ENCODE measurements around the gene NEK1.

Gene NEK1

GRCh38 chr4:169410839-169411770, 201.3 kb downstream of the NEK1 start:
- Histone ChIP-seq H3K27me3 (ENCODE audit: low read depth, low read length) (no peaks in the 10 kb centered on the region), H3K9me3 (ENCODE audit: control insufficient read depth in 1 of 2, low read length in 2 of 2) (no peaks in the 10 kb centered on the region), H3K4me1 (ENCODE audit: control insufficient read depth in 1 of 2, insufficient read depth in 2 of 2, low read length in 2 of 2) (no peaks in the 10 kb centered on the region), H3K4me3 (ENCODE audit: low read depth in 1 of 2, low read length in 2 of 2) (no peak overlapping the region), H3K36me3 (ENCODE audit: control insufficient read depth in 1 of 2, insufficient read depth in 2 of 2, low read length in 2 of 2) (no peaks in the 10 kb centered on the region), H3K27ac (ENCODE audit: low read length) (no peak overlapping the region)

- Histone ChIP-seq H3K36me3 (ENCODE audit: control insufficient read depth in 1 of 2, insufficient read depth in 2 of 2, low read length in 2 of 2) (no peaks in the 10 kb centered on the region), H3K27ac (ENCODE audit: low read length) (no peak overlapping the region), H3K27me3 (ENCODE audit: low read depth, low read length) (no peaks in the 10 kb centered on the region), H3K9me3 (ENCODE audit: control insufficient read depth in 1 of 2, low read length in 2 of 2) (no peaks in the 10 kb centered on the region), H3K4me3 (ENCODE audit: low read depth in 1 of 2, low read length in 2 of 2) (no peak overlapping the region), H3K4me1 (ENCODE audit: control insufficient read depth in 1 of 2, insufficient read depth in 2 of 2, low read length in 2 of 2) (no peaks in the 10 kb centered on the region)
Observed at GRCh38 chr4:169407217-169407845, 205.1 kb downstream of the NEK1 start.

GRCh38 chr4:169404960-169405359, 207.4 kb downstream of the NEK1 start:
- H3K27ac ChIP-seq (ENCODE audit: low read length): no peak overlapping the region
- no peaks in the 10 kb centered on the region for H3K27me3 ChIP-seq (ENCODE audit: low read depth, low read length)
- no peaks in the 10 kb centered on the region for H3K9me3 ChIP-seq (ENCODE audit: control insufficient read depth in 1 of 2, low read length in 2 of 2)
- no peaks in the 10 kb centered on the region for H3K4me1 ChIP-seq (ENCODE audit: control insufficient read depth in 1 of 2, insufficient read depth in 2 of 2, low read length in 2 of 2)
- H3K4me3 ChIP-seq (ENCODE audit: low read depth in 1 of 2, low read length in 2 of 2): no peak overlapping the region
- no peaks in the 10 kb centered on the region for H3K36me3 ChIP-seq (ENCODE audit: control insufficient read depth in 1 of 2, insufficient read depth in 2 of 2, low read length in 2 of 2)

DNA sequence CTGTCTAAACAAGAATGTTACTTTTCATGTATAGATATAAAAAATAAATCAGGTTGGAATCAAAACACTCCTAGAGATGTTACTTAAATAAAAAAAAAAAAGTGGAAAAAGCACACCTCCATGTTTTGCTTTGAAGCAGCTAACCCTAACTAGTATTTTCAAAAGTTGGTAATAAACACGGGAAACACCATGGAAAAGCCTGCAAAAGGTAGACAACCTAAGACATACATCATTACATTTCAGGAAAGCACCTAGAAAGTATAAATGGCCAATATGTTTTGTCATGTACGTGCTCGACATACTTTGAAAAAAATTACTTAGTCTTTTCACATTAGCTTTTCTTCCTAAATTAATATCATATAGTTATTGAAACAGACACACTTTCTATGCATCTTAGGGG, 211.6 kb downstream of the NEK1 start:
- Histone ChIP-seq H3K4me3 (ENCODE audit: low read depth in 1 of 2, low read length in 2 of 2) (no peak overlapping the region), H3K27ac (ENCODE audit: low read length) (no peak overlapping the region), H3K9me3 (ENCODE audit: control insufficient read depth in 1 of 2, low read length in 2 of 2) (no peaks in the 10 kb centered on the region), H3K4me1 (ENCODE audit: control insufficient read depth in 1 of 2, insufficient read depth in 2 of 2, low read length in 2 of 2) (no peaks in the 10 kb centered on the region), H3K36me3 (ENCODE audit: control insufficient read depth in 1 of 2, insufficient read depth in 2 of 2, low read length in 2 of 2) (no peaks in the 10 kb centered on the region), H3K27me3 (ENCODE audit: low read depth, low read length) (no peaks in the 10 kb centered on the region)

GRCh38 chr4:169399976-169400767, 212.2 kb downstream of the NEK1 start:
- H3K4me1 ChIP-seq (ENCODE audit: control insufficient read depth in 1 of 2, insufficient read depth in 2 of 2, low read length in 2 of 2): no peaks in the 10 kb centered on the region
- no peaks in the 10 kb centered on the region for H3K27me3 ChIP-seq (ENCODE audit: low read depth, low read length)
- no peak overlapping the region for H3K27ac ChIP-seq (ENCODE audit: low read length)
- H3K36me3 ChIP-seq (ENCODE audit: control insufficient read depth in 1 of 2, insufficient read depth in 2 of 2, low read length in 2 of 2): no peaks in the 10 kb centered on the region
- H3K4me3 ChIP-seq (ENCODE audit: low read depth in 1 of 2, low read length in 2 of 2): no peak overlapping the region
- H3K9me3 ChIP-seq (ENCODE audit: control insufficient read depth in 1 of 2, low read length in 2 of 2): no peaks in the 10 kb centered on the region

- no peaks in the 10 kb centered on the region for H3K36me3 ChIP-seq (ENCODE audit: control insufficient read depth in 1 of 2, insufficient read depth in 2 of 2, low read length in 2 of 2)
- H3K27ac ChIP-seq (ENCODE audit: low read length): no peak overlapping the region
- H3K4me1 ChIP-seq (ENCODE audit: control insufficient read depth in 1 of 2, insufficient read depth in 2 of 2, low read length in 2 of 2): no peaks in the 10 kb centered on the region
- H3K4me3 ChIP-seq (ENCODE audit: low read depth in 1 of 2, low read length in 2 of 2): no peak overlapping the region
- no peaks in the 10 kb centered on the region for H3K27me3 ChIP-seq (ENCODE audit: low read depth, low read length)
- H3K9me3 ChIP-seq (ENCODE audit: control insufficient read depth in 1 of 2, low read length in 2 of 2): no peaks in the 10 kb centered on the region
Observed at GRCh38 chr4:169398316-169398715, 214.1 kb downstream of the NEK1 start.

GRCh38 chr4:169397762-169398161, 214.6 kb downstream of the NEK1 start:
- H3K36me3 ChIP-seq (ENCODE audit: control insufficient read depth in 1 of 2, insufficient read depth in 2 of 2, low read length in 2 of 2): no peaks in the 10 kb centered on the region
- H3K27ac ChIP-seq (ENCODE audit: low read length): no peak overlapping the region
- H3K4me1 ChIP-seq (ENCODE audit: control insufficient read depth in 1 of 2, insufficient read depth in 2 of 2, low read length in 2 of 2): no peaks in the 10 kb centered on the region
- no peaks in the 10 kb centered on the region for H3K9me3 ChIP-seq (ENCODE audit: control insufficient read depth in 1 of 2, low read length in 2 of 2)
- H3K27me3 ChIP-seq (ENCODE audit: low read depth, low read length): no peaks in the 10 kb centered on the region
- no peak overlapping the region for H3K4me3 ChIP-seq (ENCODE audit: low read depth in 1 of 2, low read length in 2 of 2)

- Histone ChIP-seq H3K4me1 (ENCODE audit: control insufficient read depth in 1 of 2, insufficient read depth in 2 of 2, low read length in 2 of 2) (no peaks in the 10 kb centered on the region), H3K27me3 (ENCODE audit: low read depth, low read length) (no peaks in the 10 kb centered on the region), H3K36me3 (ENCODE audit: control insufficient read depth in 1 of 2, insufficient read depth in 2 of 2, low read length in 2 of 2) (no peaks in the 10 kb centered on the region), H3K27ac (ENCODE audit: low read length) (no peak overlapping the region), H3K4me3 (ENCODE audit: low read depth in 1 of 2, low read length in 2 of 2) (no peak overlapping the region), H3K9me3 (ENCODE audit: control insufficient read depth in 1 of 2, low read length in 2 of 2) (peaks cover 0 to 10% of the 10 kb centered on the region in 2 donors)
Observed at GRCh38 chr4:169385376-169385775, 227.0 kb downstream of the NEK1 start.

DNA sequence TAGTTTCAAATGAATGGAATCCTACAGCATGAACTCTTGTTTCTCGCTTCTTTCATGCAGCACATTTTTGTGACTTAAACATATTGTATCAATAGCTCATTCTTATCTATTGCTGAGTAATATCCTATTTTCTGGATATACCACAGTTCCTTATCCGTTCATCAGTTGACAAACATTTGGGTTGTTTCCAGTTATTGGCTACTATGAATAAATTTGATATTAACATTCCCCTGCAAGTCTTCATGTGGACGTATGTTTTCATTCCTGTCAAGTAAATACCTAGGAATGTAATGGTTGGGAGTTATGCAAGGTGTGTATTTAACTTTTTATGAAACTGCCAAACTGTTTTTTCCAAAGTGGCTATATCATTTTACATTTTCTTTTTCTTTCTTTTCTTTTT, 227.6 kb downstream of the NEK1 start:
- Histone ChIP-seq H3K36me3 (ENCODE audit: control insufficient read depth in 1 of 2, insufficient read depth in 2 of 2, low read length in 2 of 2) (no peaks in the 10 kb centered on the region), H3K4me3 (ENCODE audit: low read depth in 1 of 2, low read length in 2 of 2) (no peak overlapping the region), H3K27ac (ENCODE audit: low read length) (no peak overlapping the region), H3K4me1 (ENCODE audit: control insufficient read depth in 1 of 2, insufficient read depth in 2 of 2, low read length in 2 of 2) (no peaks in the 10 kb centered on the region), H3K9me3 (ENCODE audit: control insufficient read depth in 1 of 2, low read length in 2 of 2) (peaks cover 0 to 13% of the 10 kb centered on the region in 2 donors), H3K27me3 (ENCODE audit: low read depth, low read length) (no peaks in the 10 kb centered on the region)

DNA sequence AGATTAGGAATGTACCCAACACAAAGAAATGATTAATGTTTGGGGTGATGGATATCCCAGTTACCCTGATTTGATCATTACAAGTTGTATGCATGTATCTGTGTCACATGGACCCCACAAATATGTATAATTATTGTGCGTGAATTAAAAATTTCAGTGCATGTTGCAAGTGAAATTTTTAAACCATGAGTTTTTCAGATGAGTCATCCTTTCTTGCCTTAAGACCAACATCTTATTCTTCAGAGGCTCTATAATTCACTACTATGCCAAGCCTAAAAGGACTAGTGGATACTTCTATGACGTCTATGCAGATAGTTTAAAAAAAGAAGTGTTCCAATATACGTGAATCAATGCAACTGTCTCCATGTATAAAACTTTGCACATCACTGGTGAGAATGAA, 228.7 kb downstream of the NEK1 start:
- Histone ChIP-seq H3K9me3 (ENCODE audit: control insufficient read depth in 1 of 2, low read length in 2 of 2) (peaks cover 0 to 12% of the 10 kb centered on the region in 2 donors), H3K4me3 (ENCODE audit: low read depth in 1 of 2, low read length in 2 of 2) (no peak overlapping the region), H3K27me3 (ENCODE audit: low read depth, low read length) (no peaks in the 10 kb centered on the region), H3K36me3 (ENCODE audit: control insufficient read depth in 1 of 2, insufficient read depth in 2 of 2, low read length in 2 of 2) (no peaks in the 10 kb centered on the region), H3K27ac (ENCODE audit: low read length) (no peak overlapping the region), H3K4me1 (ENCODE audit: control insufficient read depth in 1 of 2, insufficient read depth in 2 of 2, low read length in 2 of 2) (no peaks in the 10 kb centered on the region)

- no peak overlapping the region for H3K27ac ChIP-seq (ENCODE audit: low read length)
- H3K9me3 ChIP-seq (ENCODE audit: control insufficient read depth in 1 of 2, low read length in 2 of 2): peaks cover 6 to 42% of the 10 kb centered on the region in 2 donors
- no peaks in the 10 kb centered on the region for H3K36me3 ChIP-seq (ENCODE audit: control insufficient read depth in 1 of 2, insufficient read depth in 2 of 2, low read length in 2 of 2)
- H3K27me3 ChIP-seq (ENCODE audit: low read depth, low read length): no peaks in the 10 kb centered on the region
- H3K4me1 ChIP-seq (ENCODE audit: control insufficient read depth in 1 of 2, insufficient read depth in 2 of 2, low read length in 2 of 2): no peaks in the 10 kb centered on the region
- no peak overlapping the region for H3K4me3 ChIP-seq (ENCODE audit: low read depth in 1 of 2, low read length in 2 of 2)
Observed at GRCh38 chr4:169379688-169380087, 232.7 kb downstream of the NEK1 start.
